Karpas-422 (cell line): ENCODE results near the gene MYCBPAP. TPM values are rescaled to one million over a fixed set of nuclear protein-coding genes. Genes with fewer than 3 reads are reported as not detected.
A peak's percentile ranks its signal among the peaks of the same experiment; 100 is the strongest.

Experiments
- DNase-seq: peaks from one replicate; pipeline ENCODE4 v3.0.0-alpha.2; 2015
- H2AFZ ChIP-seq: fragments of 200-600 bp; sonication (generic); 2 replicates; pipeline ENCODE4 v1.6.1; 2014; ENCODE audit warnings: antibody characterized with exemption, low read length, mixed read lengths
- H3K27ac ChIP-seq: fragments of 200-600 bp; sonication (generic); 2 replicates; pipeline ENCODE4 v1.5.1; 2014; ENCODE audit warnings: mild to moderate bottlenecking, low read length, moderate library complexity
- H3K27me3 ChIP-seq: fragments of 200-600 bp; sonication (generic); 2 replicates; pipeline ENCODE4 v1.6.1; 2014; ENCODE audit warnings: low read length, mixed read lengths
- H3K36me3 ChIP-seq: fragments of 200-600 bp; sonication (generic); 2 replicates; pipeline ENCODE4 v1.6.1; 2014; ENCODE audit warnings: low read length, mixed read lengths; ENCODE audit not compliant: insufficient read depth
- H3K4me1 ChIP-seq: fragments of 200-600 bp; sonication (generic); 2 replicates; pipeline ENCODE4 v1.6.1; 2014; ENCODE audit warnings: mild to moderate bottlenecking, low read length, mixed read lengths
- H3K4me2 ChIP-seq: fragments of 200-600 bp; sonication (generic); 2 replicates; pipeline ENCODE4 v1.6.1; 2014; ENCODE audit warnings: low read length, low read depth, mild to moderate bottlenecking; ENCODE audit not compliant: poor library complexity, severe bottlenecking
- H3K4me3 ChIP-seq: fragments of 200-600 bp; sonication (generic); 2 replicates; pipeline ENCODE4 v1.5.1; 2014; ENCODE audit warnings: mild to moderate bottlenecking, antibody characterized with exemption, low read length, mixed read lengths
- H3K79me2 ChIP-seq: fragments of 200-600 bp; sonication (generic); 2 replicates; pipeline ENCODE4 v1.6.1; 2014; ENCODE audit warnings: mild to moderate bottlenecking, low read length, mixed read lengths
- H3K9ac ChIP-seq: fragments of 200-600 bp; sonication (generic); 2 replicates; pipeline ENCODE4 v1.6.0; 2014; ENCODE audit warnings: low read length
- H3K9me2 ChIP-seq: fragments of 200-600 bp; sonication (generic), shearing (Covaris generic); replicated peaks from 2 replicates; pipeline ENCODE4 v1.6.0; 2014; ENCODE audit warnings: mild to moderate bottlenecking, low read length, moderate library complexity; ENCODE audit not compliant: insufficient read depth
- H3K9me3 ChIP-seq: fragments of 300-700, 200-600 bp; sonication (generic); 2 replicates; pipeline ENCODE4 v1.6.1; 2014; ENCODE audit warnings: low read length, mixed read lengths
- H4K20me1 ChIP-seq: fragments of 200-600 bp; sonication (generic); 2 replicates; pipeline ENCODE4 v1.6.1; 2014; ENCODE audit warnings: mild to moderate bottlenecking, antibody characterized with exemption, low read length, low read depth; ENCODE audit not compliant: insufficient read depth
- total RNA-seq: library from RNA; depleted of rRNA; stranded (reverse); fragments of >200 nt; shearing (Covaris generic); gene quantifications from 2 replicates; pipeline ENCODE4 v1.2.3, GENCODE V29; 2014; ENCODE audit warnings: low replicate concordance

Gene MYCBPAP
- total RNA-seq, 1 experiment from 2014 or later = 2.0 TPM

DNA sequence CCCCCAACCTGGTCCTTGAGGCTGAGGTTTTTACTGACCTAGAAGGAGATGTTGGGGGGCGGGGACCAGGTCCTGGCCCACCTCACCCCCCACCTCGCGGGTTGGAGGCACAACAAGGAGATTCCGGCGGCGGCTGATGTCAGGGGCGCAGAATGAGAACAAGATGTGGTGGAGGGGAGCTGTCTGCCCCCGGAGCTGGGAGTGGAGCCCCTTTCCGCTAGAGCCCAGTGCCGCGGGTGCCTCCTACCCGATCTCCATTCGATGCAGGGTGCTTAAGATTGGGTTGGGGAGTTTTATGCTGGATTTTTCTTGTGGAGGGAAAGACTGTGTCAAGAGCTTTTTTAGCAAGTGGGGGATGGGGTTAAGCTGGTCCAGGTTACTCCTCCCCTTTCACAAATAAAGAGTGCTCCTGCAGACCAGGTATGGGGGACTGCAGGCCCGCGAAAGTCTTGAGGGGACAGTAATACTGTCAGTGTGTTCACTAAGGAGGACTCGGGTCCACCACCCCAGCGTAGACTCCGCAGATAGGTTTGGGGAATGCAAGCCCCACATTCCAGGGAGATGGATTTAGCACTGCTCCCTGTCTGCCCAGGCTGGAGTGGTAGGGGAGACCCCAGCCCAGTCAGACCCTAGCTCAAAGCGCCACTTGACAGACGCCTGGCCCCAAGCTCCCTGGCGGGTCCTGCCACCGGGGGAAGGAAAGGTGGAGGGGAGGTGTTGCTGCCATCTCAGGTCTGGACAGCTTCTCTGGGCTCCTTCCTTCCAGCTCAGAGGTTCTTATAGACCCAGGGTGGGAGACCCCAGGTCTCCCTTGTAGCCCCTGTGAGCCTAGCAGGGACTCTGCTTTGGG, 54.2 kb downstream of the MYCBPAP start:
- H3K4me3 ChIP-seq = no peak overlapping the region
- no peak overlapping the region for H2AFZ ChIP-seq
- H3K9ac ChIP-seq = no peak overlapping the region
- no peaks in the 10 kb centered on the region for H3K9me3 ChIP-seq
- H4K20me1 ChIP-seq = peaks cover 11% of the 10 kb centered on the region; the same call in 1 of the 2 replicates
- H3K27ac ChIP-seq = no peak overlapping the region
- H3K79me2 ChIP-seq = no peaks in the 10 kb centered on the region
- no peaks in the 10 kb centered on the region for H3K36me3 ChIP-seq
- no peaks in the 10 kb centered on the region for H3K9me2 ChIP-seq
- H3K4me1 ChIP-seq = peaks cover 4% of the 10 kb centered on the region
- no peak for DNase-seq
- no peaks in the 10 kb centered on the region for H3K27me3 ChIP-seq
- no peak overlapping the region for H3K4me2 ChIP-seq

GRCh38 chr17:50563092-50563511, 54.9 kb downstream of the MYCBPAP start:
- no peaks in the 10 kb centered on the region for H3K9me3 ChIP-seq
- H3K4me1 ChIP-seq = peaks cover 4% of the 10 kb centered on the region
- H3K4me2 ChIP-seq = no peak overlapping the region
- H2AFZ ChIP-seq = no peak overlapping the region
- H4K20me1 ChIP-seq = peaks cover 11% of the 10 kb centered on the region; the same call in 1 of the 2 replicates
- no peak overlapping the region for H3K27ac ChIP-seq
- no peaks in the 10 kb centered on the region for H3K9me2 ChIP-seq
- no peaks in the 10 kb centered on the region for H3K36me3 ChIP-seq
- no peak for DNase-seq
- H3K4me3 ChIP-seq = no peak overlapping the region
- no peaks in the 10 kb centered on the region for H3K27me3 ChIP-seq
- H3K9ac ChIP-seq = no peak overlapping the region
- H3K79me2 ChIP-seq = no peaks in the 10 kb centered on the region

GRCh38 chr17:50564916-50565315, 56.7 kb downstream of the MYCBPAP start:
- Histone ChIP-seq H3K27ac (no peak overlapping the region), H4K20me1 (peaks cover 7% of the 10 kb centered on the region; the same call in 1 of the 2 replicates), H3K9me2 (no peaks in the 10 kb centered on the region), H3K36me3 (no peaks in the 10 kb centered on the region), H3K4me2 (no peak overlapping the region), H3K9me3 (no peaks in the 10 kb centered on the region), H3K27me3 (no peaks in the 10 kb centered on the region), H2AFZ (no peak overlapping the region), H3K4me1 (peaks cover 4% of the 10 kb centered on the region), H3K9ac (no peak overlapping the region), H3K79me2 (no peaks in the 10 kb centered on the region), H3K4me3 (no peak overlapping the region)
- DNase-seq = no peak

- H3K9me2 ChIP-seq = no peaks in the 10 kb centered on the region
- no peaks in the 10 kb centered on the region for H3K79me2 ChIP-seq
- H3K4me2 ChIP-seq = no peak overlapping the region
- no peaks in the 10 kb centered on the region for H3K27me3 ChIP-seq
- H3K4me3 ChIP-seq = no peak overlapping the region
- H3K9ac ChIP-seq = no peak overlapping the region
- H3K4me1 ChIP-seq = peaks cover 3% of the 10 kb centered on the region
- no peak overlapping the region for H3K27ac ChIP-seq
- peak; percentile 59 for DNase-seq
- peaks cover 4% of the 10 kb centered on the region; the same call in 1 of the 2 replicates for H4K20me1 ChIP-seq
- H2AFZ ChIP-seq = no peak overlapping the region
- H3K36me3 ChIP-seq = no peaks in the 10 kb centered on the region
- no peaks in the 10 kb centered on the region for H3K9me3 ChIP-seq
These were observed 57.4 kb downstream of the MYCBPAP start for GRCh38 chr17:50565402-50566350.

GRCh38 chr17:50566886-50567285, 58.6 kb downstream of the MYCBPAP start:
- H3K4me2 ChIP-seq = no peak overlapping the region
- no peaks in the 10 kb centered on the region for H3K4me1 ChIP-seq
- no peaks in the 10 kb centered on the region for H3K79me2 ChIP-seq
- no peak overlapping the region for H3K27ac ChIP-seq
- H3K36me3 ChIP-seq = no peaks in the 10 kb centered on the region
- H3K9me3 ChIP-seq = no peaks in the 10 kb centered on the region
- H2AFZ ChIP-seq = no peak overlapping the region
- H4K20me1 ChIP-seq = peaks cover 4% of the 10 kb centered on the region; the same call in 1 of the 2 replicates
- no peaks in the 10 kb centered on the region for H3K9me2 ChIP-seq
- H3K9ac ChIP-seq = no peak overlapping the region
- H3K27me3 ChIP-seq = no peaks in the 10 kb centered on the region
- no peak overlapping the region for H3K4me3 ChIP-seq
- DNase-seq = no peak

GRCh38 chr17:50568659-50569058, 60.4 kb downstream of the MYCBPAP start:
- Histone ChIP-seq H3K9ac (no peak overlapping the region), H3K4me1 (no peaks in the 10 kb centered on the region), H3K79me2 (no peaks in the 10 kb centered on the region)

GRCh38 chr17:50569592-50569991, 61.4 kb downstream of the MYCBPAP start:
- H3K4me2 ChIP-seq = no peak overlapping the region

More at GRCh38 chr17:50568659-50569058, 60.4 kb downstream of the MYCBPAP start:
- no peak for DNase-seq
- Histone ChIP-seq H3K27me3 (no peaks in the 10 kb centered on the region), H4K20me1 (no peaks in the 10 kb centered on the region), H3K4me2 (no peak overlapping the region), H3K9me3 (no peaks in the 10 kb centered on the region), H3K9me2 (no peaks in the 10 kb centered on the region), H3K27ac (no peak overlapping the region), H2AFZ (no peak overlapping the region), H3K4me3 (no peak overlapping the region), H3K36me3 (no peaks in the 10 kb centered on the region)

DNA sequence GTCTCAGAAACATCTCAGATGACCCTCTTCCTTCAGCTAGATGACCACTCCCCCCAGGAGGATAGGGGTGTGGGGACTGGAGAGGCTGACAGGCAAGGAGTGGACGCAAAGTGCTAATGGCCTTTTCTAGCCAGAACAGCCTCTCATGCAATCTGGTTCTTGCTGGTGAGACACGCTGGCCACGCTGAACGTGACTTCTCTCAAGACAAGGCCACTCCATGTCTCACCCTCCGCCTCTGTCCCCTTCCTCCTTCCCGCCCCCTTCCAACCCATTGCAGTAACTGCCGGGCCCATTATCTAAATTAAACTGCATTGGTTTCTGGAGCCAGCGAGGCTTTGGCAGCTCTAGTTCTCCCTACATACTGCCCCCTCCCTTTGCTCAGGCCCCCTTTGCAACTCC, 61.8 kb downstream of the MYCBPAP start:
- H3K27ac ChIP-seq = no peak overlapping the region
- H3K9me2 ChIP-seq = no peaks in the 10 kb centered on the region
- H4K20me1 ChIP-seq = no peaks in the 10 kb centered on the region
- H3K4me2 ChIP-seq = no peak overlapping the region
- H3K36me3 ChIP-seq = no peaks in the 10 kb centered on the region
- no peaks in the 10 kb centered on the region for H3K9me3 ChIP-seq
- DNase-seq = no peak
- H3K27me3 ChIP-seq = no peaks in the 10 kb centered on the region
- no peaks in the 10 kb centered on the region for H3K4me1 ChIP-seq
- H2AFZ ChIP-seq = no peak overlapping the region
- no peak overlapping the region for H3K4me3 ChIP-seq
- H3K79me2 ChIP-seq = no peaks in the 10 kb centered on the region
- no peak overlapping the region for H3K9ac ChIP-seq

More at GRCh38 chr17:50569592-50569991, 61.4 kb downstream of the MYCBPAP start:
- Histone ChIP-seq H3K9ac (no peak overlapping the region), H3K27me3 (no peaks in the 10 kb centered on the region), H3K79me2 (no peaks in the 10 kb centered on the region), H3K9me3 (no peaks in the 10 kb centered on the region), H3K4me1 (no peaks in the 10 kb centered on the region), H3K27ac (no peak overlapping the region), H4K20me1 (no peaks in the 10 kb centered on the region), H2AFZ (no peak overlapping the region), H3K36me3 (no peaks in the 10 kb centered on the region), H3K4me3 (no peak overlapping the region), H3K9me2 (no peaks in the 10 kb centered on the region)
- no peak for DNase-seq
